Pancreas (tissue), 10 donors: ENCODE data around the gene SUSD3. TPM values are rescaled to one million over a fixed set of nuclear protein-coding genes. Genes with fewer than 3 reads are reported as not detected.

ENCODE experiments used
- ATAC-seq, 4 donors: fragments of 200-7000 bp; cut with Tn5 transposase; one replicate each; pipeline versions ENCODE4 v1.8.0 to v1.9.1; 2020; ENCODE audit warnings: mild to moderate bottlenecking in 4 of 4, moderate library complexity in 4 of 4
- DNase-seq, 6 donors: peaks; one replicate each; pipeline ENCODE4 v3.0.0-alpha.2; 2020
- FAIRE-seq: peaks from 2 replicates; lab custom pipeline; 2012; peaks lifted over from hg19 to GRCh38; lab: Jason Lieb, UNC
- H3K27ac ChIP-seq, 4 donors: fragments of 200-600 bp; sonication (generic); 1 replicate in 3 of 4; 2 replicates in 1 of 4; pipeline versions ENCODE4 v1.5.0 to v1.8.0; 2020
- H3K27me3 ChIP-seq, 4 donors: fragments of 200-600 bp; one replicate each; pipeline ENCODE4 v1.8.0; 2021
- H3K36me3 ChIP-seq, 3 donors: fragments of 200-600 bp; sonication (generic) in 1 of 3; one replicate each; pipeline versions ENCODE4 v1.5.0 to v1.8.0; 2020 to 2021
- H3K4me1 ChIP-seq, 3 donors: fragments of 200-600 bp; one replicate each; pipeline ENCODE4 v1.8.0; 2021
- H3K4me3 ChIP-seq, 4 donors: fragments of 200-600 bp; sonication (generic) in 2 of 4; one replicate each; pipeline versions ENCODE4 v1.5.0 to v1.8.0; 2020 to 2021
- H3K9me3 ChIP-seq, 4 donors: fragments of 200-600 bp; one replicate each; pipeline ENCODE4 v1.8.0; 2021
- WGBS, 2 donors: extraction: QIAGEN DNeasy Blood & Tissue Kit; methylation state at CpG; one replicate each; pipeline ENCODE4 v1.1.7; 2013; 5-methylcytosine and 5-hydroxymethylcytosine counted together
- intact Hi-C, 3 donors: fragments of 100-400 bp; cut with DNase I; formaldehyde crosslinking; loops; one replicate each; pipeline versions ENCODE4 v1.11.1 to v1.14.2; 2022
- polyA plus RNA-seq, 2 donors: library from polyadenylated mRNA; stranded (reverse); fragments of 200-250 nt; gene quantifications; one replicate each; pipeline ENCODE4 v1.2.3, GENCODE V29; 2013
- total RNA-seq, 6 donors: library from RNA; stranded (reverse); fragmentation: NEBNext Ultra II Directional in 4 of 6; extraction: Animal tissue kit (Norgen Biotek cat#: 25700) in 4 of 6; gene quantifications; one replicate each; pipeline versions ENCODE4 v1.2.1 to v1.2.4, GENCODE V29; 2021 to 2023
- TF ChIP-seq, protein P1 (sequence below), 4 donors: fragments of 200-600 bp; sonication (generic) in 3 of 4; IDR thresholded peaks; one replicate each; pipeline versions ENCODE4 v1.5.0 to v1.8.0; 2021; ENCODE audit warnings: antibody characterized with exemption in 4 of 4
- donor health status: healthy with polysubstance abuse.
- donor health status: DM: no; HTN: no; CAD: no; lungs with moderate emphysema.
- donor health status: DM: no; HTN: no; CAD: no.
- donor health status: control.
- donor health status: control.
- donor health status: Bipolar disorder and iron deficiency.
- donor health status: DM: yes; HTN: yes; CAD: no.
- donor health status: DM: no; HTN: no; CAD: no.
- donor health status: DM: no; HTN: no; CAD: no.
- donor health status: DM: yes; HTN: yes; CAD: no.

SUSD3 gene
- total and polyA plus RNA-seq, 8 donors: 0.16 to 2.8 (median 0.80) TPM

DNA sequence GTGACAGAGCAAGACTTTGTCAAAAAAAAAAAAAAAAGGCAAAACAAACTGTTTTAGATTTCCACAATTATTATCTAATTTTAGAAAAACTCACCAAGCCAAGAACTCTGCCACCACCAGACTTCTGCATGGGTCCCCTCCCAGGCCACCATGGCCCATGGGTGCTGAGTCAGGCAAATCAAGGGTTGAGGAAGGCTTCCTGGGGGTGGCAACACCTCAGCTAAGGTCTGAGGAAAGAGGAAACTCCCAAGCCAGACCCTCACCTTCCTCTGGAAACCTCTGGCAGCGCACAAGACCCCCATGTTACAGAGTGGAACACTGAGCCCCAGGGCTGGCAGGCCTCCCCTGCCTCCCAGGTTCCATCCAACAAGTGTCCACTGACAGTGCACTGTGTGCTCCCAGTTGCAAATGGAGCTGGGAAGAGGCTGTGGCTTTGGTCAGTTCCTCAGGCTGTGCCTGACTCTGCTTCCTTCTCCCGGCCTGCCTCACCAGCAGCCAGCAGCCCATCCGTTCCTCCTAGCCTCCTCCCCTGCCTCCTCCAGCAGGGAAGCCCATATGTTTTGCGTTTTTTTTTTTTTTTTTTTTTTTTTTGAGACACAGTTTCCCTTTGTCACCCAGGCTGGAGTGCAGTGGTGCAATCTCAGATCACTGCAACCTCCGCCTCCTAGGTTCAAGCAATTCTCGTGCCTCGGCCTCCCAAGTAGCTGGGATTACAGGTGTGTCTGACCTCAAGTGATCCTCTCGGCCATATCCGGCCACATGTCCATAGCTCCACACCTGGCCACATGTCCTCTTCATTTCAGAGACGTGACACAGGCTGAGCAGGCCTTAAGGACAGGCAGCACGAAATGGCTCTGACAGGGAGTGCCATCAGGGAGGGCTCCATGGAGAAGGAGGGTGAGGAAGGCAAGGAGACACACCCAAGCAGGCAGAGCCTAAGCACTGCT is 3.5 kb upstream of the SUSD3 start:
- ATAC-seq (no peak), FAIRE-seq (no peak), DNase-seq (peak in 1 of 6 donors; percentile 21)
- 85 to 88% methylated on average over 11 of the region's 11 CpGs for WGBS, 2 donors
- no peaks in the 10 kb centered on the region for H3K36me3 ChIP-seq
- H3K27me3 ChIP-seq: no peaks in the 10 kb centered on the region
- no peaks in the 10 kb centered on the region for H3K4me1 ChIP-seq
- no peak overlapping the region for H3K4me3 ChIP-seq
- H3K27ac ChIP-seq: no peak overlapping the region
- TF ChIP-seq, protein P1, sequence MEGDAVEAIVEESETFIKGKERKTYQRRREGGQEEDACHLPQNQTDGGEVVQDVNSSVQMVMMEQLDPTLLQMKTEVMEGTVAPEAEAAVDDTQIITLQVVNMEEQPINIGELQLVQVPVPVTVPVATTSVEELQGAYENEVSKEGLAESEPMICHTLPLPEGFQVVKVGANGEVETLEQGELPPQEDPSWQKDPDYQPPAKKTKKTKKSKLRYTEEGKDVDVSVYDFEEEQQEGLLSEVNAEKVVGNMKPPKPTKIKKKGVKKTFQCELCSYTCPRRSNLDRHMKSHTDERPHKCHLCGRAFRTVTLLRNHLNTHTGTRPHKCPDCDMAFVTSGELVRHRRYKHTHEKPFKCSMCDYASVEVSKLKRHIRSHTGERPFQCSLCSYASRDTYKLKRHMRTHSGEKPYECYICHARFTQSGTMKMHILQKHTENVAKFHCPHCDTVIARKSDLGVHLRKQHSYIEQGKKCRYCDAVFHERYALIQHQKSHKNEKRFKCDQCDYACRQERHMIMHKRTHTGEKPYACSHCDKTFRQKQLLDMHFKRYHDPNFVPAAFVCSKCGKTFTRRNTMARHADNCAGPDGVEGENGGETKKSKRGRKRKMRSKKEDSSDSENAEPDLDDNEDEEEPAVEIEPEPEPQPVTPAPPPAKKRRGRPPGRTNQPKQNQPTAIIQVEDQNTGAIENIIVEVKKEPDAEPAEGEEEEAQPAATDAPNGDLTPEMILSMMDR (IDR thresholded peaks at IDR 0.05): no peak
- H3K9me3 ChIP-seq: no peaks in the 10 kb centered on the region
- intact Hi-C loops: no loop called here

DNA sequence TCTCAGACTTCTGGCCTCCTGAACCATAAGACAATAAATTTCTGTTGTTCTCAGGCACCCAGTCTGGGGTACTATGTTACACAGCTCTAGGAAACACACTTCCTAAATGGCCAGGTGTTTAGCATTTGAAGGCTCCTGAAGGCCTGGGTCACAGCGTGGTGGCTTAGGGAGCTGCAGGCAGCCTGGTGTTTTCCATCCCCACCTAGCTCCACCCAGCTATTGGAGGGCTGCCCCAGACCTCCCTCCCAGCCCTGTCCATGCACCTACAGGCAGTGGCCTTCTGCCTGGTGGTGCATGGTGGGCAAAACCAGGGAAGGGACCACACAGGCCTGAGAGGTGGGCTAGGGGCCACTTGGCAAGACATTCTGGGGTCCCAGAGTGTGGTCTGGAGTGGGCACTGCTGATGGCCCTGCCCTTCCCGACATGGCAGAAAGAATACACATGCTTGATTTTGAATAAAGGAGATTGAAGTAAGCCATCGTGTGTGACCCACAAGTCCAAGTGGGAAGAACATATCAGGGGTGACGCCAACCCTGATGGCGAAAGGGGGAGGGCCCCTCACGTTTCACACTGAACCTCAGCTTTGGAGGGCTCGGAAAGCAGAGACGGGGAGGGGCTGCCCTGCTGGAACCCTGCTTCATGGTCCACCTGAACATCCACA is 1.3 kb upstream of the SUSD3 start:
- intact Hi-C loops: no loop called here
- DNase-seq (peak in 2 of 6 donors; percentile 12 to 34), FAIRE-seq (no peak)

DNA sequence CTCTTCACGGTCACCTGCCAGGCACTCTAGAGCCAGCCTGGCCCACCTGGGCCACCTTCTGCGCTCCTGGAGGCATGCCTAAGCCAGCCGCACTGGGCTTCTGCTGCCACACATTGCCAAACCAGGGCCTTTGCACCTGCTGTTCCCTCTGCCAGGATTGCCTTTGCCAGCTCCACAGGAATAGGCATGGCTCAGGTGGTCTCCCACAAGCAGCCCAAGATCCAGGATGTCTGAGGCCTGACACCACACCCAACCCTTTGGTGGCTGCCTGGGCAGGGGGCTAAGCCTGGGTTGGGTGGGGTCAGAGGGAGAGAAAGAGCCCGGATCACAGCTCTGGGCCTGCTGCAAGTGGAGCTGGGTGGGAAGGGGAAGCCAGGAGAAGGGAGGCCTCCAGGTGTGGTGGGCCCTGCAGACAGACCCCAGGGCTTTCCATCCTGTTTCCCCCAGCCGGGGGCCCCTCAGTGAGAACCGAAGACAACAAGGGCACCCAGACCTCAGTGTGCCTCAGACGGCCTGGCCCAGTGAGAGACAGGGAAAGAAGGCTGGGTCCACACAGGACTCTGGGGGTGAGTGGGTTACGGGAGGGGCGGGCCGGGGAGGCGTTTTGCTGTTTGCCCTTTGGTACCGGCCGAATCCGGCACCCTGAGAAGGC is 672 bp upstream of the SUSD3 start:
- peak in 2 of 4 donors; percentile 2 to 5 for ATAC-seq
- 70 to 76% methylated on average over 14 of the region's 14 CpGs for WGBS, 2 donors

More for the DNA sequence above, 1.3 kb upstream of the SUSD3 start:
- ATAC-seq: no peak
- Histone ChIP-seq H3K4me3 (no peak overlapping the region), H3K9me3 (no peaks in the 10 kb centered on the region), H3K36me3 (no peaks in the 10 kb centered on the region), H3K27me3 (no peaks in the 10 kb centered on the region), H3K27ac (no peak overlapping the region), H3K4me1 (peaks cover 0 to 4% (median 0%) of the 10 kb centered on the region in 3 donors)
- WGBS, 2 donors: 80 to 88% methylated on average over 8 of the region's 8 CpGs
- TF ChIP-seq, protein P1 (IDR thresholded peaks at IDR 0.05): no peak

DNA sequence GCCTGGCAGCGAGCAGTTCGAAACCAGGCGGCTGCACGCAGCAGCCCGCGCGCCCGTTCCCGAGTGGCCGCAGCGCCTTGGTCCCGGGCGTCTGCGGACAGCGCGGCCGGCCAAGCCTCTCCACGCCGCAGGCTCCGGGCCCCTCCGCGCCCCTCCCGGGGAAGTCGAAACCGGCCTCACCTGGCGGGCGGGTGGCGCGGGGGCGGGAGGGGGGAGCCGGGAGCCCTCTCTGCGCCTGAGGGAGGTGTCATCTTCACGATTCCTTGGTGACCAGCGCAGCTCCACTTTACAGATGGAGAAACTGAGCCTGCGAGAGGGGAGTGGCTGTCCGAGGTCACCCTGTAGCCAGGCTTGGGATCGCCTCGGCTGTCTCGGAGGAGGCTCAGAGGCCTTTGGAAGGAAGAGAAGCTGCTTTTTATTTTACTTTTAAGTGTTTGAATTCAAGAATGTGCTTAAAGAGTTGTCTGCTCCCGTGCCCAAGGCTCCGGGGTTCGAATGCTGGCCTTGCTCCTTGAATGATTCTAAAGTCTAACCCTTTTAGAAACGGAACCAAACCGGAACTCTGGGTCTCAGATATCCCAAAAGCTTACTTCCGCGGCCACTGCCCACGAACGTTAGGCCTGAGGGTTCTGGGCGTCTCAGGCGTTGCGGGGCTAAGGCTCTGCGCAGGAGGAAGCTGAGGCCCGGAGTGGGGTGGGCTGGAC is 662 bp downstream of the SUSD3 start:
- H3K27ac ChIP-seq: no peak overlapping the region
- TF ChIP-seq, protein P1 (IDR thresholded peaks at IDR 0.05): no peak

More for the DNA sequence above, 672 bp upstream of the SUSD3 start:
- Histone ChIP-seq H3K27me3 (no peaks in the 10 kb centered on the region), H3K4me3 (peak overlapping the region in 1 of 4 donors; percentile 72), H3K9me3 (no peaks in the 10 kb centered on the region), H3K4me1 (peaks cover 0 to 4% (median 0%) of the 10 kb centered on the region in 3 donors), H3K27ac (no peak overlapping the region), H3K36me3 (no peaks in the 10 kb centered on the region)
- intact Hi-C loops: no loop called here
- TF ChIP-seq, protein P1 (IDR thresholded peaks at IDR 0.05): no peak
- peak in 2 of 6 donors; percentile 12 to 54 for DNase-seq
- no peak for FAIRE-seq

More for the DNA sequence above, 662 bp downstream of the SUSD3 start:
- WGBS, 2 donors: 37 to 39% methylated on average over 49 to 53 of the region's 53 CpGs
- no peaks in the 10 kb centered on the region for H3K27me3 ChIP-seq
- H3K9me3 ChIP-seq: no peaks in the 10 kb centered on the region
- H3K4me3 ChIP-seq: peak overlapping the region; percentile 9 to 72 (median 32)
- no peak for FAIRE-seq
- intact Hi-C loops: no loop called here
- ATAC-seq: peak in 2 of 4 donors; percentile 8 to 23
- peaks cover 0 to 4% (median 0%) of the 10 kb centered on the region in 3 donors for H3K4me1 ChIP-seq
- H3K36me3 ChIP-seq: no peaks in the 10 kb centered on the region
- DNase-seq: peak in 1 of 6 donors; percentile 41
